HEK293 (cell line): ENCODE data around the gene BMP4.

Experiments
- ZBTB6 ChIP-seq: fragments of 450-650 bp; formaldehyde crosslinking; IDR thresholded peaks from 2 replicates; pipeline ENCODE4 v1.5.1; 2017; ENCODE audit warnings: missing biosample characterization, missing genetic modification characterization
- ZNF404 ChIP-seq: fragments of 450-650 bp; formaldehyde crosslinking; IDR thresholded peaks from 2 replicates; pipeline ENCODE4 v1.5.1; 2017; ENCODE audit warnings: missing biosample characterization, missing genetic modification characterization
- ZNF776 ChIP-seq: fragments of 450-650 bp; formaldehyde crosslinking; IDR thresholded peaks from 2 replicates; pipeline ENCODE4 v1.5.0; 2017; ENCODE audit warnings: missing biosample characterization, missing genetic modification characterization, borderline replicate concordance
- ZNF791 ChIP-seq: fragments of 450-650 bp; formaldehyde crosslinking; IDR thresholded peaks from 2 replicates; pipeline ENCODE4 v1.5.1; 2016; ENCODE audit warnings: missing biosample characterization, missing genetic modification characterization

Gene BMP4

GRCh38 chr14:53900499-53900898 is 56.1 kb downstream of the BMP4 start (continued):
- no peak for TF ChIP-seq ZNF776
- no peak for TF ChIP-seq ZNF404 (tag by site-specific recombination)
- no peak for TF ChIP-seq ZBTB6
- TF ChIP-seq ZNF791 (tag by site-specific recombination) = no peak
